K562 (cell line): Measurements from ENCODE around the gene ARHGAP18. TPM values are rescaled to one million over a fixed set of nuclear protein-coding genes. Genes with fewer than 3 reads are reported as not detected.

Experiments used
- ATAC-seq: fragments of 200-7000 bp; cut with Tn5 transposase; 3 replicates; pipeline ENCODE4 v1.9.1; 2020; ENCODE audit warnings: moderate library complexity
- BruUV-seq: library from RNA; stranded (reverse); fragments of 400-500 nt; replicated peaks from 2 replicates; lab custom pipeline; 2021; lab: Mats Ljungman, UMichigan
- CTCF ChIA-PET: fragments of 300-600 bp; formaldehyde crosslinking; extraction: SDS; loops from one replicate; lab custom pipeline; 2021; ENCODE audit warnings: low intra/inter-chr PET ratio; lab: Yijun Ruan, JAX
- POLR2A ChIA-PET: fragments of 300-600, 350-650 bp; sonication (Branson Sonifier 250); formaldehyde crosslinking; extraction: SDS; loops from one replicate; lab custom pipeline; 2021; ENCODE audit warnings: antibody characterized with exemption, inconsistent platforms; lab: Yijun Ruan, JAX
- DNase-seq, 4 experiments: peaks; one replicate each; pipeline versions ENCODE4 v3.0.0 to v3.0.0-alpha.2; 2011 to 2018; ENCODE audit warnings: low spot score in 3 of 4, mixed read lengths in 3 of 4; ENCODE audit errors: extremely low read depth in 1 of 4
- FAIRE-seq: peaks from 2 replicates; lab custom pipeline; 2011; peaks lifted over from hg19 to GRCh38; lab: Jason Lieb, UNC
- H2AFZ ChIP-seq: 2 replicates; pipeline ENCODE4 v1.6.0; 2011; ENCODE audit warnings: low read depth, low read length, control low read depth, inconsistent platforms
- H3K27ac ChIP-seq: fragments of 200-600 bp; 3 replicates; pipeline ENCODE4 v1.8.0; 2011; ENCODE audit warnings: low read depth, mild to moderate bottlenecking, control low read depth, inconsistent platforms, low read length, moderate library complexity, mixed read lengths; ENCODE audit errors: extremely low read depth
- H3K27me3 ChIP-seq, 2 experiments: fragments of 300-600 bp in 1 of 2; 2 replicates in 1 of 2; 3 replicates in 1 of 2; pipeline versions ENCODE4 v1.6.0 to v1.8.0; 2011; ENCODE audit warnings: inconsistent platforms in 2 of 2, low read length in 2 of 2, mild to moderate bottlenecking in 1 of 2, mixed read lengths in 1 of 2, moderate library complexity in 1 of 2; ENCODE audit not compliant: control insufficient read depth in 2 of 2, insufficient read depth in 2 of 2
- H3K36me3 ChIP-seq: fragments of 300-600 bp; 3 replicates; pipeline ENCODE4 v1.8.0; 2011; ENCODE audit warnings: mild to moderate bottlenecking, low read length, inconsistent platforms; ENCODE audit not compliant: control insufficient read depth, insufficient read depth
- H3K4me1 ChIP-seq, 2 experiments: fragments of 200-600 bp in 1 of 2; replicated peaks in 1 of 2; 2 replicates in 1 of 2; 3 replicates in 1 of 2; pipeline versions ENCODE4 v1.5.1 to v1.8.0; 2011; ENCODE audit warnings: inconsistent platforms in 2 of 2, low read length in 2 of 2, mild to moderate bottlenecking in 1 of 2, mixed read lengths in 1 of 2, moderate library complexity in 1 of 2; ENCODE audit not compliant: control insufficient read depth in 2 of 2, insufficient read depth in 2 of 2
- H3K4me2 ChIP-seq: 2 replicates; pipeline ENCODE4 v1.6.1; 2011; ENCODE audit warnings: low read length, control low read depth, inconsistent platforms, mixed read lengths; ENCODE audit not compliant: insufficient read depth
- H3K4me3 ChIP-seq: fragments of 200-600 bp; sonication (generic), shearing (Covaris generic); 2 replicates; pipeline ENCODE4 v1.5.1; 2016; ENCODE audit warnings: control low read depth, inconsistent platforms
- H3K79me2 ChIP-seq: fragments of 200-600 bp; 3 replicates; pipeline ENCODE4 v1.8.0; 2011; ENCODE audit warnings: low read length, inconsistent platforms; ENCODE audit not compliant: control insufficient read depth, insufficient read depth
- H3K9ac ChIP-seq, 2 experiments: 2 replicates each; pipeline versions ENCODE4 v1.6.0 to v1.6.1; 2011; ENCODE audit warnings: low read depth in 2 of 2, low read length in 2 of 2, control low read depth in 1 of 2, inconsistent platforms in 1 of 2, mild to moderate bottlenecking in 1 of 2, mixed read lengths in 1 of 2; ENCODE audit not compliant: insufficient read depth in 1 of 2
- H3K9me1 ChIP-seq: one replicate; pipeline ENCODE4 v1.6.0; 2011; ENCODE audit warnings: inconsistent platforms, mild to moderate bottlenecking, low read length, moderate library complexity; ENCODE audit not compliant: control insufficient read depth, insufficient read depth
- H3K9me3 ChIP-seq: replicated peaks from 2 replicates; pipeline ENCODE4 v1.5.1; 2011; ENCODE audit warnings: low read depth, low read length, inconsistent platforms; ENCODE audit not compliant: control insufficient read depth, insufficient read depth
- H4K20me1 ChIP-seq: replicated peaks from 2 replicates; pipeline ENCODE4 v1.6.1; 2011; ENCODE audit warnings: low read length, inconsistent platforms, mixed read lengths; ENCODE audit not compliant: control insufficient read depth, insufficient read depth
- JUNB ChIP-seq: fragments of 450-650 bp; formaldehyde crosslinking; conservative IDR thresholded peaks from 2 replicates; pipeline ENCODE4 v1.4.0; 2020; ENCODE audit warnings: mild to moderate bottlenecking
- MXD1 ChIP-seq: fragments of 250-450 bp; sonication (Bioruptor Pico); IDR thresholded peaks from 2 replicates; pipeline ENCODE4 v1.8.0; 2021; ENCODE audit warnings: borderline replicate concordance, mild to moderate bottlenecking, moderate library complexity; ENCODE audit not compliant: poor library complexity, severe bottlenecking
- NFIC ChIP-seq: fragments of 450-650 bp; IDR thresholded peaks from 2 replicates; pipeline ENCODE4 v1.6.1; 2017; ENCODE audit warnings: mild to moderate bottlenecking, inconsistent platforms
- NR2C2 ChIP-seq, 2 experiments: fragments of 200-800 bp in 1 of 2; sonication (Bioruptor generic) in 1 of 2; sonication (generic) in 1 of 2; formaldehyde crosslinking in 1 of 2; IDR thresholded peaks; 2 replicates each; pipeline versions ENCODE4 v1.6.1 to v1.8.0; 2016 to 2022; ENCODE audit warnings: mild to moderate bottlenecking in 1 of 2, missing compliant biosample characterization in 1 of 2, missing genetic modification characterization in 1 of 2, missing genetic modification reagents in 1 of 2
- RFX1 ChIP-seq: fragments of 450-650 bp; IDR thresholded peaks from 2 replicates; pipeline ENCODE4 v1.6.1; 2016; ENCODE audit warnings: mild to moderate bottlenecking, moderate library complexity
- SETDB1 ChIP-seq: IDR thresholded peaks from one replicate; pipeline ENCODE4 v1.6.1; 2012; ENCODE audit warnings: low read length, control low read depth, inconsistent platforms
- TFAM ChIP-seq: fragments of 250-450 bp; sonication (Bioruptor Pico); conservative IDR thresholded peaks from 2 replicates; pipeline ENCODE4 v1.5.0; 2021; ENCODE audit warnings: mild to moderate bottlenecking, moderate library complexity
- ZC3H11A ChIP-seq: IDR thresholded peaks from 2 replicates; pipeline ENCODE4 v1.6.1; 2012; ENCODE audit warnings: low read depth, low read length, improper control_type of control experiment
- ZNF280A ChIP-seq: fragments of 450-650 bp; IDR thresholded peaks from 2 replicates; pipeline ENCODE4 v1.6.1; 2018; ENCODE audit warnings: mild to moderate bottlenecking, low read depth; ENCODE audit not compliant: partially characterized antibody
- ZNF431 ChIP-seq: sonication (generic); formaldehyde crosslinking; IDR thresholded peaks from 2 replicates; pipeline ENCODE4 v1.8.0; 2022; ENCODE audit warnings: mild to moderate bottlenecking, missing genetic modification reagents
- ZNF445 ChIP-seq: fragments of 250-450 bp; sonication (Bioruptor Pico); IDR thresholded peaks from 2 replicates; pipeline ENCODE4 v1.4.0; 2020; ENCODE audit warnings: low read depth, mild to moderate bottlenecking, moderate library complexity
- ZNF507 ChIP-seq: conservative IDR thresholded peaks from 2 replicates; pipeline ENCODE4 v1.6.1; 2017; ENCODE audit warnings: missing genetic modification characterization, missing compliant biosample characterization
- ZNF696 ChIP-seq: fragments of 250-450 bp; sonication (Bioruptor Pico); conservative IDR thresholded peaks from 2 replicates; pipeline ENCODE4 v1.4.0; 2020; ENCODE audit warnings: mild to moderate bottlenecking, moderate library complexity
- WGBS: fragments of 100-300 bp; shearing (Covaris generic); methylation state at CpG from one replicate; pipeline ENCODE4 v1.1.6; 2016; ENCODE audit warnings: low coverage, mixed read lengths; ENCODE audit not compliant: insufficient coverage; ENCODE audit errors: missing lambda C conversion rate; 5-methylcytosine and 5-hydroxymethylcytosine counted together
- in situ Hi-C: fragments of 300-500 bp; cut with MboI; formaldehyde crosslinking; loops from 4 replicates; pipeline ENCODE4 v1.15.0; 2018; ENCODE audit warnings: inconsistent platforms, mixed read lengths
- intact Hi-C: fragments of 100-400 bp; cut with micrococcal nuclease; formaldehyde crosslinking; loops from 2 replicates; pipeline ENCODE4 v1.14.2; 2022
- polyA plus RNA-seq, 8 experiments: library from polyadenylated mRNA; depleted of rRNA in 4 of 8; stranded (reverse) in 5 of 8; unstranded in 3 of 8; fragments of >200 nt; fragmentation: Nextera tagmentation in 2 of 8; fragmentation: Illumina TruSeq in 1 of 8; extraction: Ambion mirVana in 2 of 8; extraction: Trizol in 1 of 8; gene quantifications; 2 replicates each; pipeline versions ENCODE4 v1.2.1 to v1.2.3, GENCODE V29; 2011 to 2014; ENCODE audit warnings: inconsistent platforms in 1 of 8, missing spikeins in 1 of 8
- total RNA-seq, 7 experiments: library from RNA; depleted of rRNA in 6 of 7; stranded (reverse); fragments of >200 nt in 6 of 7; fragmentation: Illumina TruSeq in 2 of 7; extraction: Trizol in 2 of 7; gene quantifications; 2 replicates each; pipeline versions ENCODE4 v1.2.1 to v1.2.3, GENCODE V29; 2011 to 2021; ENCODE audit warnings: low replicate concordance in 1 of 7

The ARHGAP18 gene
- total and polyA plus RNA-seq, 9 of the 15 experiments (the other 6 are each of a cell fraction or from before 2014, with no cell fraction given): 13.3 to 29.7 (median 21.1) TPM

GRCh38 chr6:129597023-129597713, 112.8 kb downstream of the ARHGAP18 start (continued):
- TF ChIP-seq ZNF445: no peak
- TF ChIP-seq TFAM: no peak
- no peak for TF ChIP-seq SETDB1

GRCh38 chr6:129596522-129596921, 113.5 kb downstream of the ARHGAP18 start:
- H3K36me3 ChIP-seq: peaks cover 14% of the 10 kb centered on the region
- ChIA-PET POLR2A (no interaction called here), CTCF (no interaction called here)
- BruUV-seq: no TSS peak
- H3K9ac ChIP-seq: no peak overlapping the region
- H3K27me3 ChIP-seq: no peaks in the 10 kb centered on the region
- 53% methylated on average over 1 of the region's 1 CpG for WGBS
- no peaks in the 10 kb centered on the region for H3K9me1 ChIP-seq
- no peak overlapping the region for H3K4me2 ChIP-seq
- no peaks in the 10 kb centered on the region for H4K20me1 ChIP-seq
- no peak overlapping the region for H3K27ac ChIP-seq
- no peaks in the 10 kb centered on the region for H3K79me2 ChIP-seq
- in situ Hi-C loops: loop anchor here (10.0 to 25.0 kb wide), 4 partner anchors 148 to 416 kb away; partner anchors contain the start of gene L3MBTL3
- no peaks in the 10 kb centered on the region for H3K9me3 ChIP-seq
- no peak overlapping the region for H2AFZ ChIP-seq
- TF ChIP-seq NFIC (no peak), JUNB (no peak), NR2C2 (CRISPR knock-in tag; IDR thresholded peaks at IDR 0.05) (no peak), NR2C2 (tag; IDR thresholded peaks at IDR 0.05) (no peak), ZC3H11A (no peak), RFX1 (no peak), ZNF280A (no peak), MXD1 (CRISPR knock-in tag) (no peak), ZNF431 (no peak), ZNF696 (no peak), ZNF507 (tag) (no peak)
- intact Hi-C loops: no loop called here
- no peak overlapping the region for H3K4me3 ChIP-seq
- 0 out of 5 replicates have a peak, but pooled peaks cover 0 to 4% of the 10 kb centered on the region in 2 experiments for H3K4me1 ChIP-seq
- no peak for FAIRE-seq
- DNase-seq: no peak
- ATAC-seq: no peak
